ENCODE measurements around the gene JARID2.

DNA sequence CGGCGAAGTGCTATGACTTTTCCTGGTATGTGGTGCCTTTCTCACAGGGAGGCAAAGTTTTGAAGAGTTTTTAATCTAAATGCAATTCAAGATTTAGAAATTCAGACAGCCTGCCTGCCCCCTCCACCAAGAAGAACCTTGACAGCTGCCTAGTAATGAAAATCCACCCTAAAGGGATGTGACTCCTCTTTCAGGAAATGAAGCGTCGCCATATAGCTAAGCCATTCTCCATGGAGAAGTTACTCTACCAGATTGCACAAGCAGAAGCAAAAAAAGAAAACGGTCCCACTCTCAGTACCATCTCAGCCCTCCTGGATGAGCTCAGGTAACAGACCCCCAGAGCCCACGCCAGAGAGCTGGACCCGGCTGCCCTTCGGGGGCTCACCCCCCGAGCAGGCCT, 266.9 kb downstream of the JARID2 start:
- TF ChIP-seq, protein P1, sequence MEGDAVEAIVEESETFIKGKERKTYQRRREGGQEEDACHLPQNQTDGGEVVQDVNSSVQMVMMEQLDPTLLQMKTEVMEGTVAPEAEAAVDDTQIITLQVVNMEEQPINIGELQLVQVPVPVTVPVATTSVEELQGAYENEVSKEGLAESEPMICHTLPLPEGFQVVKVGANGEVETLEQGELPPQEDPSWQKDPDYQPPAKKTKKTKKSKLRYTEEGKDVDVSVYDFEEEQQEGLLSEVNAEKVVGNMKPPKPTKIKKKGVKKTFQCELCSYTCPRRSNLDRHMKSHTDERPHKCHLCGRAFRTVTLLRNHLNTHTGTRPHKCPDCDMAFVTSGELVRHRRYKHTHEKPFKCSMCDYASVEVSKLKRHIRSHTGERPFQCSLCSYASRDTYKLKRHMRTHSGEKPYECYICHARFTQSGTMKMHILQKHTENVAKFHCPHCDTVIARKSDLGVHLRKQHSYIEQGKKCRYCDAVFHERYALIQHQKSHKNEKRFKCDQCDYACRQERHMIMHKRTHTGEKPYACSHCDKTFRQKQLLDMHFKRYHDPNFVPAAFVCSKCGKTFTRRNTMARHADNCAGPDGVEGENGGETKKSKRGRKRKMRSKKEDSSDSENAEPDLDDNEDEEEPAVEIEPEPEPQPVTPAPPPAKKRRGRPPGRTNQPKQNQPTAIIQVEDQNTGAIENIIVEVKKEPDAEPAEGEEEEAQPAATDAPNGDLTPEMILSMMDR (IDR thresholded peaks at IDR 0.05; ENCODE audit: low read depth, low read length): no peak
- TF ChIP-seq POLR2A (IDR thresholded peaks at IDR 0.05; ENCODE audit: extremely low read depth, insufficient read length): no peak
- TF ChIP-seq, protein P2, sequence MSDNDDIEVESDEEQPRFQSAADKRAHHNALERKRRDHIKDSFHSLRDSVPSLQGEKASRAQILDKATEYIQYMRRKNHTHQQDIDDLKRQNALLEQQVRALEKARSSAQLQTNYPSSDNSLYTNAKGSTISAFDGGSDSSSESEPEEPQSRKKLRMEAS (IDR thresholded peaks at IDR 0.05; ENCODE audit: low read depth, low read length): no peak

Measured in NB4 (cell line).